SHP77 (cell line): ENCODE measurements around the gene HCN3.

Experiments used
- DNase-seq, 2 experiments: peaks; one replicate each; lab custom pipeline; 2025; lab: John Stamatoyannopoulos, UW

The HCN3 gene

GRCh38 chr1:155254228-155254713, 23.0 kb upstream of the HCN3 start:
- DNase-seq = no peak

GRCh38 chr1:155254714-155255242, 22.5 kb upstream of the HCN3 start:
- peak in 1 of 2 experiments; percentile 42 for DNase-seq

GRCh38 chr1:155255243-155256007, 21.8 kb upstream of the HCN3 start, which contains the start of gene ENTREP3:
ENTREP3 (minus strand) TSS chr1:155255483; CDS start chr1:155254877, 606 bp downstream.
- DNase-seq = peak; percentile 91 to 96

GRCh38 chr1:155256058-155256852, 21.0 kb upstream of the HCN3 start:
- no peak for DNase-seq

GRCh38 chr1:155260276-155260675, 17.0 kb upstream of the HCN3 start:
- no peak for DNase-seq

- DNase-seq = peak in 1 of 2 experiments; percentile 43
Measured at GRCh38 chr1:155261493-155261851, 15.8 kb upstream of the HCN3 start.

- DNase-seq = peak; percentile 100
Measured at GRCh38 chr1:155261852-155262673, 15.2 kb upstream of the HCN3 start, which contains the start of gene SCAMP3. SCAMP3 (minus strand) TSS chr1:155262360; CDS start chr1:155262151, 209 bp downstream.

- no peak for DNase-seq
Measured at GRCh38 chr1:155263067-155263466, 14.2 kb upstream of the HCN3 start.

- no peak for DNase-seq
Measured at GRCh38 chr1:155266553-155266952, 10.7 kb upstream of the HCN3 start.

- no peak for DNase-seq
Measured at GRCh38 chr1:155267373-155267772, 9.9 kb upstream of the HCN3 start.

GRCh38 chr1:155268630-155269029, 8.6 kb upstream of the HCN3 start:
- no peak for DNase-seq

- DNase-seq = no peak
Measured at GRCh38 chr1:155269381-155269780, 7.9 kb upstream of the HCN3 start.

- peak; percentile 86 to 89 for DNase-seq
Measured at GRCh38 chr1:155272466-155273342, 4.6 kb upstream of the HCN3 start.

GRCh38 chr1:155273343-155274245, 3.7 kb upstream of the HCN3 start, which contains the start of gene CLK2:
CLK2 (minus strand) TSS chr1:155273504; CDS start chr1:155270977, 2,527 bp downstream.
- peak; percentile 99 for DNase-seq

GRCh38 chr1:155277902-155278688, 832 bp downstream of the HCN3 start:
- DNase-seq = peak; percentile 92 to 94

- no peak for DNase-seq
Measured at GRCh38 chr1:155278689-155279160, 1.5 kb downstream of the HCN3 start.

- no peak for DNase-seq
Measured at GRCh38 chr1:155279268-155279667, 2.0 kb downstream of the HCN3 start.

GRCh38 chr1:155282488-155283091, 5.3 kb downstream of the HCN3 start:
- no peak for DNase-seq
